ENCODE results near the gene WWC2.

- no peak for TF ChIP-seq CTCF (conservative IDR thresholded peaks at IDR 0.05; ENCODE audit: low read length)
- TF ChIP-seq EZH2phosphoT487 (IDR thresholded peaks at IDR 0.05; ENCODE audit: borderline replicate concordance, low read depth, low read length), result no peak
Observed at GRCh38 chr4:183333983-183334382, 234.9 kb downstream of the WWC2 start.
